ENCODE results near the gene CEMIP2. TPM values are rescaled to one million over a fixed set of nuclear protein-coding genes. Genes with fewer than 3 reads are reported as not detected.

The CEMIP2 gene
- total RNA-seq, 1 donor, result 27.3 TPM

DNA sequence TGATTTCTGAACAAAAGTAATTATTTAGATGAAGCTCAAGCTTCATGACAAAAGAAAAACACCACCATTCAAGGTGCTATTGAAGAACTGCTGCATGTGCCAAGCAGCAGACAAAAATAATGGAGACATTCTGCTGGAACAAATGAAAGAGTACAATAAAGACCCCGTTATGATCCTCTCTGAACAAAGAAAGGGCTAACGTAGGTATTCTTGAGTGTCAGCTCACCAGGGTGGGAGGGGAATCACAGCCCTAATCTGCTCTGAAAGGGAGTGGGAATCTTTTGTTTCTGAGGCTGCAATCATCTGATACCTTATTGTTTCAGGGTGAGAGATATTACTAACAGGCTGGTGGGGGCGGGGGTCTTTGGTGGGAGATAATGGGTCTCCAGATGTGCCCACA is 15.4 kb downstream of the CEMIP2 start:
- no peak for DNase-seq (ENCODE audit: low read depth)
- no peak overlapping the region for H3K4me3 ChIP-seq (ENCODE audit: low read depth, low read length)
- TF ChIP-seq, protein P1, sequence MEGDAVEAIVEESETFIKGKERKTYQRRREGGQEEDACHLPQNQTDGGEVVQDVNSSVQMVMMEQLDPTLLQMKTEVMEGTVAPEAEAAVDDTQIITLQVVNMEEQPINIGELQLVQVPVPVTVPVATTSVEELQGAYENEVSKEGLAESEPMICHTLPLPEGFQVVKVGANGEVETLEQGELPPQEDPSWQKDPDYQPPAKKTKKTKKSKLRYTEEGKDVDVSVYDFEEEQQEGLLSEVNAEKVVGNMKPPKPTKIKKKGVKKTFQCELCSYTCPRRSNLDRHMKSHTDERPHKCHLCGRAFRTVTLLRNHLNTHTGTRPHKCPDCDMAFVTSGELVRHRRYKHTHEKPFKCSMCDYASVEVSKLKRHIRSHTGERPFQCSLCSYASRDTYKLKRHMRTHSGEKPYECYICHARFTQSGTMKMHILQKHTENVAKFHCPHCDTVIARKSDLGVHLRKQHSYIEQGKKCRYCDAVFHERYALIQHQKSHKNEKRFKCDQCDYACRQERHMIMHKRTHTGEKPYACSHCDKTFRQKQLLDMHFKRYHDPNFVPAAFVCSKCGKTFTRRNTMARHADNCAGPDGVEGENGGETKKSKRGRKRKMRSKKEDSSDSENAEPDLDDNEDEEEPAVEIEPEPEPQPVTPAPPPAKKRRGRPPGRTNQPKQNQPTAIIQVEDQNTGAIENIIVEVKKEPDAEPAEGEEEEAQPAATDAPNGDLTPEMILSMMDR (IDR thresholded peaks at IDR 0.05; ENCODE audit: insufficient read depth, low read length), result no peak

DNA sequence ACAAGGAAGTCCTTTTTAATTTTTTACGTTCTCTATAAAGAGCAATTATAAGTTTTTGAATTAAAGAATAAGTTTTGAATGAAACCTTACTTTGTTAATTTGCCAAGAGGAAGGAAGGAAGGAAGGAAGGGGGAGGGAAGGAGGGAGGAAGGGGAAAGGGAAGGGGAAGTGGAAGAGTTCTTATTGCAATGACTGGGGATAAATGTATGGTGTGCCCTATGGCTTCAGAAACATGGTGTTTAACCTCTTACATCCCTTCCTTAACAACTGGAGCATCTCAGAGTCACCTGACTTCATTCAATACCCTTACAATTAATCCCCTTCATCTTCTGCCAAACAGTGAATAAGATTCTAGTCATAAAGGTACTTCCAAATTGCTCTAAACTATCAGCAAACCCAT is 16.0 kb downstream of the CEMIP2 start:
- DNase-seq (ENCODE audit: low read depth), result no peak
- H3K4me3 ChIP-seq (ENCODE audit: low read depth, low read length), result no peak overlapping the region
- TF ChIP-seq, protein P1 (IDR thresholded peaks at IDR 0.05; ENCODE audit: insufficient read depth, low read length), result no peak

DNA sequence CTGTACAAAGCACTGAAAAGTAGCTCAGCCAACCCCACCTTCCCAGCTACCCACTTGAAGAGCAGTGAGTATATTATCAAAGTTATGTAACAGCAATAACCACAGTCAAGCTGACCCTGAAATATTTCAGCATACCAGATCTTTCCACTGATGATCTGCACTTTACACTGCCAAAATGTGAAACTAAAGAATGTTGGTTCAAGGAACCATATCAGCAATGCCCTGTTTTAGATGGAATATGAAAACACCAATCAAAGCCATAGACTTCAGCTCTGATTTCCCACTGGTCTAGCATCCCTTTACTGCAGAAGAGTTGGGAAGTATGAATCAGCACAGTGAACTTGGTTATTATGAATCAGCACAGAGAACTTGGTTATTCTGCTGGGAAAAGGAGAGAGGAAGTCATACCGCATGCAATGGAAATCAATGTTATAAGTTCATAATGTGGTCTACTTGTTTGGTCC is 20.0 kb downstream of the CEMIP2 start:
- H3K4me3 ChIP-seq (ENCODE audit: low read depth, low read length), result no peak overlapping the region
- DNase-seq (ENCODE audit: low read depth), result peak; percentile 92
- TF ChIP-seq, protein P1 (IDR thresholded peaks at IDR 0.05; ENCODE audit: insufficient read depth, low read length), result no peak

DNA sequence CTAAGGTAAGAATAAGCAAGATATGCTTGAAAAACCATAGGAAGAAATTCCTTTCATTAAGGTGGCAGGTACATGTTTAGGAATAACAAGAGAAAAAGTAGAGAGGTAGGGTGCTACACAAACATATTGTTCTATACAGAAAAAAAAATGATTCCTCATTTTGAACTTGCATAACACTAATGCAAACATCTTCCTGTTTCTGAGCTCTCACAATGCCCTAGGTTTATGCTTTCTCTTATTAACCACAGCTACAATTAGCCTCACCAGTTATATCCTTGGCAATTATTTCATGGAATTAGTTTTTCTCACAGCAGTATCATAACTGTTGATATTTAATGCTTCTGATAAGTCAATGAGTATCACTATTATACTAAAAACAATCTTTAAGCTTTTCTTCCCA is 20.7 kb downstream of the CEMIP2 start:
- no peak for DNase-seq (ENCODE audit: low read depth)
- TF ChIP-seq, protein P1 (IDR thresholded peaks at IDR 0.05; ENCODE audit: insufficient read depth, low read length), result no peak
- H3K4me3 ChIP-seq (ENCODE audit: low read depth, low read length), result no peak overlapping the region

DNA sequence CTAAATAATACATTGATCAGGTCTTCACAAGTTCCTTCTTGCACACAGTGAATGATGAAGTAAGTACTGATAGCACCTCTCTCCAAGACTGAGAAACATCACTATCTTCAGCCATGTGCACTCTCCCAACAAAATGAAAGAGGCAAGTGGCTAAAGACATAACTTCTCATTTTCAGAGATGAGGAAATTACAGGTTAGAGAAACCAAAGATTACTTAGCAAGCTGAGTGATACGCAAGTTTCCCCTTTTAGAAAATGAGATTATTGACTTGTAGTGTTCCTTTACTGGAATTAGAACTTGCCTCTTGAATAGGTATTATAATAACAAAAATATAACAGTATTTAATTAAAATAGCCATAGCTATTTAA is 21.6 kb downstream of the CEMIP2 start:
- no peak overlapping the region for H3K4me3 ChIP-seq (ENCODE audit: low read depth, low read length)
- TF ChIP-seq, protein P1 (IDR thresholded peaks at IDR 0.05; ENCODE audit: insufficient read depth, low read length), result no peak
- DNase-seq (ENCODE audit: low read depth), result no peak

DNA sequence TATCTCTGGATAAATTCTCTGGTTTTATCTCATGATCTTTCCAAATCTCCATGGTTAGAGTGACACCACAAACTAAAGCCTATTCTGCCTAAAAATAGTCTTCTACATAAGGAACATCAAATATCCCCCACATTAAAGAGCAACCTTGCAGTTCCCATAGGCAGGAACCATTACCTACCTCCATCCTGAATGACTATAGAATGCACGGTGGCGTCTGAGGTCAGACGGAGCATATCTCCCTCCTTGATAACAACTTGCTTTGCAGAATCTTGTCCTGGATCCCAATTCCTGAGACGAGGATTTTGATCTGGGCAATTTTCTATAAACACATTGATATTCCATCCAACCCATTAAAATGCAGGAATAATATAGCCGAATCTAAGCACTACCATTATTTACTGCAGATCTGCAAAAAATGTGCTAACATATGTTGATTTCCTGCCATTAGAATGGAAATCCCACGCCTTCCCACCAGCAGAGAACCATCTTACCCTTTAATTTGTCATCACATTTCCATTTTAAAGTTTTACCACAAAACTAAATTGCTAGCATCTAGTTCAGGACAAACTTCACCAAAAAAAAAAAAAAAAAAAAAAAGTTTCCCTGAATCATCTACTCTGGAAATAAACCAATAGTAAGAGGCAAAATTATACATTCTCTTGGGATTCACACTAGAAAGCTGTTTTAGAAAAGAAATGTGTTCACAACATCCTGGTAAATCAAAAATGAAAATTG is 22.1 kb downstream of the CEMIP2 start:
- DNase-seq (ENCODE audit: low read depth), result no peak
- TF ChIP-seq, protein P1 (IDR thresholded peaks at IDR 0.05; ENCODE audit: insufficient read depth, low read length), result no peak
- no peak overlapping the region for H3K4me3 ChIP-seq (ENCODE audit: low read depth, low read length)
